LHCN-M2 (cell line): ENCODE results near the gene DIAPH2. TPM values are rescaled to one million over a fixed set of nuclear protein-coding genes. Genes with fewer than 3 reads are reported as not detected.
"Not testable (repeated sequence)": the region's sequence is repeated elsewhere in the genome, so short reads cannot be mapped to it uniquely, and the experiment has no call there.

Experiments
- DNase-seq: peaks from one replicate; pipeline ENCODE4 v3.0.0-alpha.2; 2012; ENCODE audit warnings: low read depth
- polyA plus RNA-seq: library from polyadenylated mRNA; unstranded; fragments of >200 nt; gene quantifications from one replicate; pipeline ENCODE4 v1.2.1, GENCODE V29; 2012; ENCODE audit warnings: missing spikeins
- total RNA-seq: library from RNA; depleted of rRNA; stranded (reverse); fragments of >200 nt; gene quantifications from 2 replicates; pipeline ENCODE4 v1.2.3, GENCODE V29; 2014; rRNA removed

The DIAPH2 gene
- 12.1 and 15.1 TPM in 2 replicates for total RNA-seq
- polyA plus RNA-seq, result 4.1 TPM

DNA sequence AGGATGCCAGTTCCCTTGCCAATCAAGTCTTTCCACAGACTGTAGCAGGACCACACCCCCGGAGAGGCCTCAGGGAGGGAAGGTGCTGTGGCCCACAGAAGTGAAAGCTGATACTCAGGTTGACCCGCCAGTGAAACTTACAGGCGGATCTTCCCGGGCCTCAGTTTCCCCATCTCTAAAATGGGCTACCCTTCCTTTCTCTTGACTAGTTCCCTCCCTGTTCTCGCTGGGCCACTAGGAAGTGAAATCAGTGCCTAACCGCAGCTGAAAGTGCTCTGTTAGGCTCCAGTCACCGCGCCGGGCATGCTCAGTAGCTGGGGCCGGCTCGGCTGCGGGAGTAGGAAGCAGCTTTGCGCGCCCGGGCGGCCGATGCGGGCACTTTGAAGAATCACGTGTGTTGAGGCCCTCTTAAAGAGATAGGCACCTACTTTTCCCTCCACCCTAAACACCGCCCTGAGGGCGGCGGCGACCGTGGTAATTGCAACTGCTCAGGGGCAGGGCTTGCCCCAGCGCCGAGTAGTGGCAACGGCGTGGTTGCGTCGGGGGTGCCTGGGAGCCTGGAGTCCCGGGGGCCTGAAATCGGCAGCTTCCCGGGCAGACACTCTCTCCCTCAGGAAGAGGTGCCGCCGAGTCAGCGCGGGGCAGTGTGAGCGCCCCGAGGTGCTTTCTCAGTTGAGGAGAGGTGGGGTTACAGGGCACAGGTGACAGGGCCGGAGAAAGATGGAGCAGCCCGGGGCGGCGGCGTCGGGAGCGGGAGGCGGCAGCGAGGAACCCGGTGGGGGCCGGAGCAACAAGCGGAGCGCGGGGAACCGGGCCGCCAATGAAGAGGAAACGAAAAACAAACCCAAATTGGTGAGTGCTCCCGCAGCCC is at the start of gene DIAPH2:
Gene DIAPH2 (plus strand): TSS at position 504 of the 871 bp plus-strand sequence.
- DNase-seq, result peak; percentile 77

DNA sequence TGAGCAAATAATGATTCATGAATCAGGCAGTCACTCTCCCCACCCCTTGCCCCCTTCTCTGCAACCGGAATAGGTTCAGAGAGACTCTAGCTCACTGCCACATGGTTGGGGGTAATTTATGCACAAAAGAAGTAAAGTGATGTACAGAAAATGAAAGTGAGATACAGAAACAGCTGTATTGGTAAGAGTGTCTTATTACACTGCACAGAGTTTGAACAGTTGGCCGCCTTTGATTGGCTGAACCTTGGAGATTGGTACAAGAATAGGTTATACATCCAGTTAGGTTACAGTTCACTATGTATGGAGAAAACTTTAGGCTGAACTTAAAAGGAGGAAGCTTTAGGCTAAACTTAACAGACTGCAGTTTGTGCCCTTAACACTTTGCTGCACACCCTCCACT is 34.6 kb upstream of the DIAPH2 start:
- DNase-seq, result no peak

DNA sequence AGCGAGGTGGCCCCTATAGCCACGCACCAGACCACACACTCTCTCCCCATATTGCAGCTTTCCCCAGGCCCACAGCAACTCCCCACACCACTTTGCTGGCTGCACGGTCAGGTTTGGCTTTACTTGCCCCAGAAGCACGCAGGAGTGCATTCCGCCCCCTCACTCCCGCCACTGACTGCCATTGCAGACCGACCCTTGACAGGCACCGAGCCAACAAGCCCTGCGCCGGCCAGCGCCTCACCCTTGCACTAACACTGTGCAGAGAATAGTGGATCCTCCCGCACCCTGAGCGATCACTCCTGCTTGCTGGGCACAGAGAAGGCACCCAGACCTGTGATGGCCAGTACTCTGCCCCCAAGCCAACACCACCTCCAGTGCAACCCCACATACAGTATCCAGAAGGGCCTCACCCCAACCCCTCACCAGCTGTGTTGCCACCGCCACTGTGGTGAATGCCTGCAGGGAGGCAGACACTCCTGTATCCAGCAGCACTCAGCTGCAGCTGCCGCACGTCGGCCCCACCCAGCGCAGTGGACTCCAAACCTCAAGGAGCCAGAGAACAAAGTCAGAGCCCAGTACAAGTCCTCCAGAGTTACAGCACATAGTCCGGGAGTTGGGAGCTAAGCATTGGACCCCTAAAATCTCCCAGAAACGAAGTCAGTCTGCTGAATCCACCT is 28.6 kb upstream of the DIAPH2 start:
- no peak for DNase-seq

DNA sequence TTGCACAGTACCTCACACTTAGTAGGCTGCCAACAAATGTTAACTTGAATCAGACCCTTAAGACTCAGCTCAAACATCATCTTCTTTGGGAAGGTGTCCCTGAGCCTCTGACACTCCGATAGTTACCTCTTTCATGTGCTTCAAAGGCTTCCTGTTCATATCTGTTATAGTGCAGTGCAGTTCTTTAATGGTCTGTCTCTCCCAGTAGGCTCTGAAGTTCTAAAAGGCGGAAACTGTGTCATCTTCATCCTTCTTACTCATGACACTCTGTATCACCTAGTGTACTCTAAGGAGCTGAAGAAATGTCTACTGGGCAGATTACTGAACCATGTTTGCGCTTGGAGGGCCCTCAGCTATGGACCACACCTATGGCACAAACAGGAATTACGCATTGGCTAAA is 2.1 kb upstream of the DIAPH2 start:
- no peak for DNase-seq

DNA sequence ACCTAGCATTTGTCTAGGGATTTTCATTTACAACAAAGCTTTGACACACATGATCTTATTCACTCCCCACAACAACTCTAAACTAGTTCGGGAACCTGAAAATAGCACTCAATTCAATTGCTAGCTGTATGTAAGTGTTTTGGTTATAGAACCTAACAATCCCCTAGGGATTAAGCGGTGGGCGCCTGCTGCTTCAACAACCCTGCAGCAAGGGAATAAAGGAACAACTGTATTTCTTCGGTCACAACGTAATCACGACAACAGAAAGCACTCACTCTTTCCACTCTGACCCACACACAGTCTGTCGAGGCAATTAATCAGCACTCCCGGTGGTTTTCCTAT is 674 bp upstream of the DIAPH2 start:
- DNase-seq, result no peak

DNA sequence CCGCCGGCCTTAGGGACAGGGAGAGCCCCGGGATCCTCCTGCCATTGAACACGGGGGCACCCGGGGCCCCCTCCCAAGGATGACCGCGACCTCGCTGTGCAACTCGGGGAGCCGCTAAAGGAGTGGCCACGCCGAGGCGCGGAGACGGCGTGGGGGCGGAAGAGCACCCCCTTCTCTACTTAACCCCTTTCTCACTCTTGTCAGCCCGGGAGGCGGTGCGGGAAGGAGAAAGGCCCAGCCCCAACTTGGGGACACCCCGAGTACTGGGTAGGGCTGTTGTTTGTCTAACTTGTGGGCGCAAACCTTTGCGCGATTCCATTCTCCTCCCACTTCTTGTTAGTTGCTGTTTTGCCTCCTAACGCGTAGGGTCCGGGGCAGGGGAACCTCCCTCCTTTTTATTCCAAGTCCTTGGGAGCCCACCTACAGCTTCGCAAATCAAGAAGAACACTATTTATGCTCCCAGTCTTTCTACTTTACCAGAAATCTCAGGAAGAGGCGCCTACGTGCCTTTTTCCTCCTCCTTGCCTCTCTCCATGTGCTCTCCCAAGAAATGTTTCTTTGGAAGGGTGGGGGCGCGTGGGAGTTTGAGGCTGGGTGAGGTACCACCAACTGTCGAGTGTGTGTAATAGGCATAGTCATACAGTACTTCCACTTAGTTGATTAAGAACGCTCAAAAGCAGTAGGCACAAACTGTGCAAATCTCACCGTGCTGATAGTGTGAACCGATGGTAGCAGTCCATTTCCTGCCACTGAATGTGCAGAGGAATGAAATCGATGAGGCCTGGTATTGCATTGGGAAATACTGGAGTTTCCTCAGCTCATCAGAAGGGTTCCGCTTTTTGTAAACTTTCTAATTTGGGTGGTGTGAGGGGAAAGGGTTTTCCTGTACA is 813 bp downstream of the DIAPH2 start:
- peak; percentile 58 for DNase-seq

DNA sequence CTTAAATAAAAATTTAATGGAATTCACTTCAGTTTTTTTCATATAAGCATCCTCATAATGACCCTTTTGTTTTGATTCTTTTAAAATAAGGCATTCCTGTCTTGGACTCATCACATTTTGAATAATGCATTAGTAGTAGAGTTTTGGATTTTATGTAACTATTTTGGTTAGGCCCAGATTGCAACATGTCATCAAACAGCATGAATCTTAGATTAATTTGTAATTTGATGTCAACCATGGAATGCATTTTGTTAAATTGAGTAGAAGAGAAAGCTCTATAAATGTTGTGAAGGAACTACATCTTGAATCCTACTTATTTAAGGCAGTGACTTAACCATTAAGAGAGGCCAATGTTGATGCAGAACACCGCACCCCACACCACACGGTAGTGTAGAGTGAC is 3.1 kb downstream of the DIAPH2 start:
- DNase-seq, result no peak

DNA sequence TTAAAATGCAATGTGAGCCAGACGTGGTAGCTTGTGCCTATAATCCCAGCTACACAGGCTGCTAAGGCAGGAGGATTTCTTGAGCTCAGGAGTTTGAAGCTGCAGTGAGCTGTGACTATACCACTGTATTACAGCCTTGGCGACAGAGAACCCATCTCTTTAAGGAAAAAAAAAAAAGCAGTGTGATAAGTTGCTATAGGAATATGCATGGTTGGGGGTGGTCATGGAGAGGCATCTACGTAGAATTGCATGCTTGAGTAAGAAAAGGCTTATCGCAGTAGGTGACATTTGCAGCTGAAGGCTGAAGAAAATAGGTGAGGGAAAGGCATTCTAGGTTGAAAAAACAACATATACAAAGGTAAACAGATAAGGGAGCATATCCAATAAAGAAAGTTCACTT is 4.1 kb downstream of the DIAPH2 start:
- no peak for DNase-seq

DNA sequence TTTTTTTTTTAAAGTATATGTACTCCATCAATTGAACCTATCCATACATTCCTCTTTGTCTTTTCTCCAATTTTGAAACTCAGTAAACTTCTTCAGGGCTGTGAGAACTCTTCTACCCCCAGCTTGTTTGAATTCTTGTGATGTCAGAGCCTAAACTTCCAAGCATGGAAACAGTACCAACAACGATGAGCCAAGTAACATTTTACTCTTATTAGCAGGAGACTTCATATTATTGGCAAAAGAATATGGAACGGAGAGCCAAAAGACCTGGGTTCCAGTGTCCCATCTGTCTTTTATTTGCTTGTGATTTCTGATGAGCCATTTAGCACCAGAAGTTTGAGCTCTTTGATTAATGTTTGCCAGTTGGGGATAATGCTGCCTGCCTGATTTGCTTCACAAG is 5.3 kb downstream of the DIAPH2 start:
- DNase-seq, result no peak

DNA sequence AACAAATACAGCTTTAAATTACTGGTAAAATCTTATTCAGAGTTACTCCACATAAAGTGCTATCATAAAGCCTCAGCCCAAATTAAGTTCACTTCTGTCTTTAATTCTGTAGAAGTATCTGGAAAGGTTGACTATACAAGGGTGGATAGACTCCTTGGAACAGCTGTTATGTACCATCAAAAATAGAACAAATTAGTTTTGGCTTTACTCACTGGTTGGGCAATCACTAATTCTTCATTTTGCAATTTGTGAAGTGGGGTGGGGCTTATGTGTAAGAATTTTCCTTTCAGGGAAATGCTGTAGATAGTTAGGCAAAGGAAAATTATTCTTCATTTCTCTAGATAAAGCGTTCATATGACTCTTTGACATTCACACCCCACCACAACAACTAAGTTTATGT is 7.8 kb downstream of the DIAPH2 start:
- DNase-seq, result no peak

DNA sequence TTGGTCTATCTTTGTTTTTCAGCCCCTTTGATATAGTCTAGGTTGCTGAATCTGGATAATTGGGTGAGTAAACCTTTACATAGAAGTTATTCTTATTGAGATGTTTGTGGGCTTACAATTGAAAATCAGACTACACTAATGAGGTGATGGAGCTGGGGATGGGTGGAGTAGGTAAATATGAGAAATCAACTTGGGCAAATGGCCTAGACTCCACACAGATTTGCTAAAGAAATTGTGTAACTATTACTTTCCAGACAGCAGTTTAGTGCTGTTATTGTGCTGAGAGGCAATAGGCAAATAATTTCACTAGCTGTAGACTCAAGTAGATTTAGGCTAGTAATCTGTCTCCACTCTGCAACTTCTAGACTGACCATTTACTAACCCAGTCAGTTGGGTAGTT is 8.2 kb downstream of the DIAPH2 start:
- DNase-seq, result no peak

DNA sequence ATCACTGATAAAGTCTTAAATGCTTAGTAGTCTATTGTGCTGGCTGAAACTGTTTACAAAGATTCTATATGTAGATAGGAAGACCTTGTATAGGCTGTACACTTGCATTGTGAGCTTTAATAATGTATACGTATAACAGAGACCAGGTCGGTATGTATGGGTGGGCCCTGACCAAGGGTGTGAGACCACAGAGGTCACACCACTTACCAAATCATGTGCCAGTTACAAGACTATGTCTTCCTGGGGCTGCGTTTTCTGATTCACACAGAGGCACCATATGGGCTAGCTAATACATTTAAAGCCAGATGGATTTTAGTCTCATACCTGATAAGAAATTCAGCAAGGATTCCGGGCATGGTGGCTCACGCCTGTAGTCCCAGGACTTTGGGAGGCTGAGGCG is 8.8 kb downstream of the DIAPH2 start:
- no peak for DNase-seq

DNA sequence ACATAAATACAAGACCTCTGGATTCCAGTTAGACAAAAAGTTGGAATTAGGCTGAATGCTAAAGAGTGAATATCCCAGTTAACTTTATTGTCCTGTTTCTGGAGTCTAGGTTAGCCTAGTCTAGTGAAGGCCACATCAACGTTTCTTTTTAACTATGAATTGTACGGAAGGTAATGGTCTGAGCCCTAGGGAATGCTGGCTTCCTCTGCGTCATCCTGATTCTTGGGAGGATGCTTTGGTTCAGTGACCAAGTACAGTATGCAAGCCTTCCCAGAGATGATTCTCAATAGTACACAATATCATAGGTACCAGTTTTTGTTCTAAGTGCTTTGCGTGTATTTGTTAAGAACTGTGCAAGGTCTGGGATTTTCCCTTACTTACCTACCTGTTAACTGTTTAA is 11.8 kb downstream of the DIAPH2 start:
- no peak for DNase-seq

DNA sequence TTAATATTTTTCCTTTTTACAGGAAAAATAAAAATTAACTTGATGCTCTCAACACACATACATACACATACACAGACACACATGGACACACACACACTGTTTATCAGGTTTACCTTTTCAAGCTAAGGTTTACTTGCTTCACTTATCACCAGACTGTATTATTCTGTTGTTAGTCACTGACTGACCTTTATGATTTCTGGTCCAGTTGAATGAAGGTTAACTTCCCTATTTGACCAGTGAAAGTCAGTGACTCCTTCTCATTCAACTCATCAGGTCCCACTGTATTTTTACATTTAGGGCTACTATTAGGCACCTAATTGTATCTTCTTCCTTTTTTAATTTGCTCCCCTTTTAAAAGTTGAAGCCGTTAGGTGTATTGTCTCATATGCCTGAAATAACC is 16.0 kb downstream of the DIAPH2 start:
- DNase-seq, result no peak

DNA sequence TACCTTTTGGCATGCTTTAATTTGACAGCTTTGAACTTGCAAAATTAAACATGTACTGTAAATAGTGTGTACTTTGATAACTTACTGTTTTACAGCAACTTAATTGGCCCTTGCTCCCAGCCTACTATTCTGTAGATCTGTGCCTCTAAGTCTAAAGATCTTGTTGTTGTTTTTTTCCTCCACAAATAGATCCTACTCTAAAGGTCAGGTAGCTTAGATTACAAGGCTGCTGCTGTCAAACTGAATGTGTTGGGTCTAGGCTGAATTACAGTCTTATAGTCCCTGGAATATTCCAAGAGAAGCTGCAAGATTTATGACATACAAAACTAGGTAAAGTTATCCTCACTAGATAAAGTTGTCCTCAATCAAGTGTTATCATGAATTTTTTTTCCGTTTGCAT is 18.7 kb downstream of the DIAPH2 start:
- DNase-seq, result no peak

DNA sequence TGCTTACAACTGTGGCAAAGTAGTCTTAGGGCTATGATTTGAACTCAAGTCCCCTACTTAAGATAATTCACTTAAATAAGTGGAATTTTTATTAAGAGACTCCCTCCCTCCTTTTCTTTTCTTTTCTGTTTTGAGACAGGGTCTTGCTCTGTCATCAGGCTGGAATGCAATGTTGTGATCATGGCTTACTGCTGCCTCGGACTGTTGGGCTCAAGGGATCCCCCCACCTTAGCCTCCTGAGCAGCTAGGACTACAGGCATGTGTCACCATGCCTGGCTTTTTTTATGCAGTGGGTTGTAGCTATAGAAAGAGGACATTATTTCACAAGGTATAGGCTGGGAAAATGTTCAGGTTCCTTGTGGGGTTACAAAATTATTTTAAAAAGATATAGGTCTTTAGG is 19.2 kb downstream of the DIAPH2 start:
- DNase-seq, result no peak

DNA sequence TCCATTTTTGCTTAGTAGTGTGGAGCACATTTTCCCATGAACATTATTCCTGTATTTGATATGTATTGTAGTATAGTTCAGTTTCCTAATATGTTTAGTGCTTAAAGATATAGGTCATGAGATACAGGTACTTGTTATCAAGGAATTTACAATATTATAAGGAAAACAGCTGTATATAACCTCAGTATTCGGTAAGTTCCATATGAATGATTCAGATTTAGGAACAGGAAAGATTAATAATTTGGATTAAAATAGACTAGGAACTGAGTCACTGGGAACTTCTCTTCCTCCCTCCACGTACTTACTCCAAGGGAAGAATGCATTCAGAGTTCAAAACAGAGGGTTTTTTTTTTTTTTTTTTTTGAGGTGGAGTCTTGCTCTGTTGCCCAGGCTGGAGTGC is 20.0 kb downstream of the DIAPH2 start:
- DNase-seq, result no peak

DNA sequence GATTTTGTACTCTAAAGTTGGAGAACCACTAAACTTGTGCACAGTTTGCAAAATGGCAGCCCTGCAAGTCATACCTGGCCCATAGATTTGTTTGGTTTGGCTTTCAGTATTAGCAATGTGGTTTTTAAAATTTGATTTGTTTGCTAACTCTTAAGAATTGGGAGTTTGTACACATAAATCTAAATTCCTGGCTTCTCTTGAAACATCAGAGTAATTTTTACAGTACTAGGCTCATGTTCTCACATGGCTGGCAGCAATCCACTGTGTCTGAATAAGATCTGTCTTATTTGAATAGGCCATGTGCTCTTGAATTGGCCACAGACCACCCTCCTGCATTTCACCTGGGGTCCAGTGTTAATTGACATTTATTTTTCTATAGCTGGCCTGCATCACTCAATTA is 21.3 kb downstream of the DIAPH2 start:
- DNase-seq, result no peak

DNA sequence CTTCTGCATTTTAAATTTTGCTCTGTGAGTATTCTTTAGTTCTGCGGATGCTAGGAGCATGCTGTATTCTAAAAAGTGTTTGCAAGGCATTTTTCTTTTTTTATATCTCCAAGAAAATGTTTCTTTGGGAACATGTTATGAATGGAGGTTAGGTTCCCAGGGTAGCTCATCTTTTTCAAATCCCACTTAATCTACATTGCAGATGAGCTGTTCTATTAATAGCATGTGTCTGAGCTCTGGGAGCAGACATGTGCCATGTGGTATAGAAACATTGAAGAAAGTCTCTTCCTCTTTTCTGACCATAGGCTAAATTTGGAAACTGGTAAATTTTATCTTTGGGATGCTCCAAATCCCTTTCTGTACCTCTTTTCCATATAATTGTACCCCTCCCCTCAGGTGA is 23.2 kb downstream of the DIAPH2 start:
- no peak for DNase-seq

DNA sequence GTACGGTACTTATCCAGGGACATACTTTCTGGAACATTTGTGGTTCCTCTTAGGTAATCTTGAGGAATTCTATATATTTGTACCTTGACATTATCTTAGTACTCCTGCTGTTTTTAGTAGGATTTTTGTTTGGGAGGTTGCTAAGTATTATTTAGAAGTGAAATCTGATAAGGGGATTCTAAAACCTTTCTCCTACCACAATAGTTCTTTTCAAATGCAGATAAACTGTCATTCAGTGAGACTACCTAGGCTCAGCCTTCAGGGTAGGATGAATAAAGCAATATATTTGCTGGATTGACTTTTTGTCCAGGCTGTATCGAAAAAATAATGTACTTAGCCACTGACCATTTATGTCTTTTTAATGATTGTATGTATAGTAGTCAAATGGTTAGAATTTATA is 25.4 kb downstream of the DIAPH2 start:
- DNase-seq, result no peak

DNA sequence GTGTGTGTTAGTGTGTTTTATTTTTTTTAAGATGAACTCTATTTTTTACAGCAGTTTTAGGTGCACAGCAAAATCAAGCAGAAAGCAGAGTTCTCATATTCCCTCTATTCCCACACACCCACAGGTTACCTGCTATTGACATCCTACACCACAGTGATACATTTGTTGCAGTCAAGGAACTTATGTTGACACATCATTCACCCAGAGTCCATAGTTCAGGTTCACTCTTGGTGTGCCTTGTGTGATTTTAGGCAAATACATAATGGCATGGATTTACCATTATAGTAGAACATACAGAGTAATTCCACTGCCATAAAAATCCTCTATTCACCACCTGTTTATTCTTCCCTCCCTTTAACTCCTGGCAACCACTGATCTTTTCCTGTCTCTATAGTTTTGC is 28.7 kb downstream of the DIAPH2 start:
- no peak for DNase-seq

DNA sequence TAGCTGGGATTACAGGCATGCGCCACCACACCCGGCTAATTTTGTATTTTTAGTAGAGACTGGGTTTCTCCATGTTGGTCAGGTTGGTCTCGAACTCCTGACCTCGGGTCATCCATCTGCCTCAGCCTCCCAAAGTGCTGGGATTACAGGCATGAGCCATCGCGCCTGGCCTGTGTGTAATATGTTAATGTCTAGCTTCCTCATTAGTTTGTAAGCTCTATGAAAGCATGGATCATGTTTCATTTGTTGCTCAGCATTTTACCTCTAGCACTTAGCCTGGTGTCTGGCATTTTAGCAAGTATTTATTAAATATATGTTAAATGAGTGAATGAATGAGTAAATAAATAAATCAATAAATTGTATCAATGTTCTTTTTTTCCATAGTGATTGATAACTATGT is 29.8 kb downstream of the DIAPH2 start:
- DNase-seq, result not testable (repeated sequence)
